T-cell (primary cell): ENCODE measurements around the gene TMC1. TPM values are rescaled to one million over a fixed set of nuclear protein-coding genes. Genes with fewer than 3 reads are reported as not detected.

ENCODE experiments used
- ATAC-seq, 4 experiments: fragments of 200-7000 bp in 3 of 4; fragments of 150-1000 bp in 1 of 4; cut with Tn5 transposase; replicated peaks in 1 of 4; 1 replicate in 3 of 4; 2 replicates in 1 of 4; pipeline ENCODE4 v1.10.0; 2021; ENCODE audit warnings: moderate library complexity in 3 of 4, mild to moderate bottlenecking in 2 of 4, moderate number of reproducible peaks in 1 of 4
- CTCF ChIA-PET, 2 donors: fragments of 300-600 bp; sonication (Branson Sonifier 250); formaldehyde crosslinking; loops; one replicate each; lab custom pipeline; 2022; ENCODE audit warnings: antibody characterized with exemption in 2 of 2; lab: Charles Lee
- POLR2A ChIA-PET, 2 donors: fragments of 300-600 bp; sonication (Branson Sonifier 250); formaldehyde crosslinking; loops; one replicate each; lab custom pipeline; 2022; ENCODE audit warnings: antibody characterized with exemption in 2 of 2; lab: Charles Lee
- DNase-seq, 35 experiments: peaks; one replicate each; pipeline versions ENCODE4 v3.0.0 to v3.0.0-alpha.2; 2013 to 2023
- H3K27ac ChIP-seq: one replicate; pipeline ENCODE4 v1.5.1; 2013; ENCODE audit warnings: low read length
- H3K27me3 ChIP-seq, 2 experiments: replicated peaks in 1 of 2; 1 replicate in 1 of 2; 2 replicates in 1 of 2; pipeline versions ENCODE4 v1.6.1 to v1.7.0; 2013; ENCODE audit warnings: low read length in 1 of 2, mixed read lengths in 1 of 2; ENCODE audit not compliant: control insufficient read depth in 2 of 2, insufficient read depth in 2 of 2; ENCODE audit errors: extremely low read depth in 1 of 2
- H3K36me3 ChIP-seq, 2 donors: 1 replicate in 1 of 2; 2 replicates in 1 of 2; pipeline versions ENCODE4 v1.6.1 to v1.7.0; 2013; ENCODE audit warnings: low read length in 1 of 2; ENCODE audit not compliant: control insufficient read depth in 2 of 2, insufficient read depth in 1 of 2; ENCODE audit errors: extremely low read depth in 1 of 2
- H3K4me1 ChIP-seq, 2 experiments: 1 replicate in 1 of 2; 2 replicates in 1 of 2; pipeline versions ENCODE4 v1.6.1 to v1.7.0; 2013; ENCODE audit warnings: low read length in 2 of 2, mixed read lengths in 1 of 2; ENCODE audit not compliant: insufficient read depth in 2 of 2, control insufficient read depth in 1 of 2; ENCODE audit errors: extremely low read depth in 1 of 2
- H3K4me3 ChIP-seq, 2 donors: 1 replicate in 1 of 2; 2 replicates in 1 of 2; pipeline versions ENCODE4 v1.5.1 to v1.7.0; 2013; ENCODE audit warnings: mild to moderate bottlenecking in 2 of 2, low read length in 1 of 2, moderate library complexity in 1 of 2; ENCODE audit not compliant: control insufficient read depth in 1 of 2; ENCODE audit errors: extremely low read depth in 1 of 2
- H3K9me3 ChIP-seq: 2 replicates; pipeline ENCODE4 v1.7.0; 2013
- H3K27ac Mint-ChIP-seq, 2 donors: one replicate each; pipeline ENCODE4 v1.8.0; 2020 to 2021; ENCODE audit warnings: mild to moderate bottlenecking in 2 of 2, mixed read lengths in 2 of 2
- H3K27me3 Mint-ChIP-seq, 2 donors: one replicate each; pipeline ENCODE4 v1.8.0; 2021 to 2022; ENCODE audit warnings: mixed read lengths in 2 of 2
- H3K36me3 Mint-ChIP-seq: one replicate; pipeline ENCODE4 v1.8.0; 2021; ENCODE audit warnings: mixed read lengths
- H3K4me1 Mint-ChIP-seq, 3 donors: one replicate each; pipeline ENCODE4 v1.8.0; 2020 to 2022; ENCODE audit warnings: mixed read lengths in 3 of 3, mild to moderate bottlenecking in 1 of 3
- H3K4me3 Mint-ChIP-seq, 3 donors: one replicate each; pipeline ENCODE4 v1.8.0; 2020 to 2022; ENCODE audit warnings: mild to moderate bottlenecking in 3 of 3, mixed read lengths in 3 of 3, moderate library complexity in 3 of 3
- H3K9me3 Mint-ChIP-seq, 3 donors: one replicate each; pipeline ENCODE4 v1.8.0; 2020 to 2022; ENCODE audit warnings: mixed read lengths in 3 of 3
- WGBS: methylation state at CpG from one replicate; pipeline ENCODE4 v1.1.5; 2013; ENCODE audit warnings: missing lambda C conversion rate; ENCODE audit not compliant: insufficient coverage; 5-methylcytosine and 5-hydroxymethylcytosine counted together
- total RNA-seq, 35 experiments: library from RNA in 6 of 35; stranded (reverse) in 6 of 35; fragments of 120-200 nt in 1 of 35; gene quantifications; one replicate each; pipeline versions ENCODE4 v1.2.1 to v1.2.4 and lab custom pipeline; 2013 to 2026

TMC1 gene
- total RNA-seq, 5 donors from 2014 or later (not counting 1 experiment from before 2014, with no cell fraction given): not detected

DNA sequence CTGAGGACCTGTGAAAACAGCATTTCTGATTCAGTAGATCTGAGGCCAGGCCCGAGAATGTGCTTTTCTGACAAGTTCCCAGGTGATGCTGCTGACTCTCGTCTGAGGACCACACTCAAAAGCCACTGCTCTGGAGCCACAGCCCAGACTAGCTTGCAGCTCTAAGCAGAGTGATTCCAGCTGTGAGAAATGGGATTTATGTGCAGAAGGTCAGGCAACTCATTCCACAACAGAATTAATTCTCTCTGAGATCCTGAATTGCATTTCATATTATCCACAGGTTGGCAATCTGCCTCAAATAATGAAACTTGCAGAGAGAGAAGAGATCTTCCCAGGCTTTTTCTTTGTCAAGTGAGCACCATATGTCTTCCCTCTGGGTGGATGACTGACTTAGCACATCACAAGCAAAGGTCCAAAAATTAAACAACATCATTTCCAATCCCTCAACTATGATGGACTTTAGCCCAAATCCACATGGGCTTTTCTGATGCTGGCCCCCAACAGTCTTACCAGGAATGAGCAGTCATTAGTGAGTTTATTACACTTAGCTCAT lies 291.2 kb downstream of the TMC1 start:
- 40% methylated on average over 1 of the region's 2 CpGs for WGBS
- no peak overlapping the region for H3K4me3 ChIP-seq

DNA sequence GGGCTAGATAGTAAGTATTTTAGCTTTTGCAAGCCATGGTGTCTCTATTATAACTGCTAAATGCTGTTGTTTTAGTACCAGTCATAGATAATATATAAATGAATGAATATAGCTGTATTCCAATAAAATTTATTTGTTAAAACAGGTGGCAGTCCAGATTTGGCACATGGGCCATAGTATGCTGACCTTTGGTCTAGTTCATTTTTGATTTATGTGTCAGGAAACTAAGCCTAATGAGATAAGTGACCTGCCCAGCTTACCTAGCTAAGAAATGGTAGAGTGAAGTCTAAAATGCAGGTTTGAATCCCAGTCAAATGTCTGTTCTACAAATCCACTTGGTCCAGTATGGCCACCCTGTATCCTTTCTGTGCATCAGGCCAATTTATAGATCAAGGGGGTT lies 292.1 kb downstream of the TMC1 start:
- Histone ChIP-seq H3K36me3 (no peaks in the 10 kb centered on the region), H3K27me3 (no peaks in the 10 kb centered on the region), H3K4me1 (no peaks in the 10 kb centered on the region), H3K4me3 (no peak overlapping the region), H3K27ac (no peak overlapping the region), H3K9me3 (no peaks in the 10 kb centered on the region)
- no peak overlapping the region for H3K27ac Mint-ChIP-seq
- H3K9me3 Mint-ChIP-seq: no peaks in the 10 kb centered on the region
- ChIA-PET POLR2A (interaction anchor here (0.5 to 0.6 kb wide), 2 partner anchors 25 to 1097 kb away, joined by 3 to 5 read pairs; no protein-coding TSS in a partner anchor), CTCF (interaction anchor here in 1 of 2 donors (0.9 kb wide), 1 partner anchor 13 kb away, joined by 4 read pairs; no protein-coding TSS in a partner anchor)
- no peaks in the 10 kb centered on the region for H3K36me3 Mint-ChIP-seq
- H3K27me3 Mint-ChIP-seq: peaks cover 3 to 5% of the 10 kb centered on the region in 2 donors
- DNase-seq: no peak
- ATAC-seq: no peak
- no peaks in the 10 kb centered on the region for H3K4me1 Mint-ChIP-seq
- no peak overlapping the region for H3K4me3 Mint-ChIP-seq

More for the DNA sequence above, 291.2 kb downstream of the TMC1 start:
- ChIA-PET POLR2A (interaction anchor here in 1 of 2 donors (0.6 kb wide), 1 partner anchor 26 kb away, joined by 5 read pairs; no protein-coding TSS in a partner anchor), CTCF (no interaction called here)
- Histone ChIP-seq H3K9me3 (no peaks in the 10 kb centered on the region), H3K36me3 (no peaks in the 10 kb centered on the region), H3K4me1 (no peaks in the 10 kb centered on the region), H3K27me3 (no peaks in the 10 kb centered on the region), H3K27ac (no peak overlapping the region)
- DNase-seq: no peak
- Mint-ChIP-seq H3K4me1 (no peaks in the 10 kb centered on the region), H3K4me3 (no peak overlapping the region), H3K27me3 (no peaks in the 10 kb centered on the region), H3K9me3 (no peaks in the 10 kb centered on the region), H3K27ac (no peak overlapping the region), H3K36me3 (no peaks in the 10 kb centered on the region)
- no peak for ATAC-seq

DNA sequence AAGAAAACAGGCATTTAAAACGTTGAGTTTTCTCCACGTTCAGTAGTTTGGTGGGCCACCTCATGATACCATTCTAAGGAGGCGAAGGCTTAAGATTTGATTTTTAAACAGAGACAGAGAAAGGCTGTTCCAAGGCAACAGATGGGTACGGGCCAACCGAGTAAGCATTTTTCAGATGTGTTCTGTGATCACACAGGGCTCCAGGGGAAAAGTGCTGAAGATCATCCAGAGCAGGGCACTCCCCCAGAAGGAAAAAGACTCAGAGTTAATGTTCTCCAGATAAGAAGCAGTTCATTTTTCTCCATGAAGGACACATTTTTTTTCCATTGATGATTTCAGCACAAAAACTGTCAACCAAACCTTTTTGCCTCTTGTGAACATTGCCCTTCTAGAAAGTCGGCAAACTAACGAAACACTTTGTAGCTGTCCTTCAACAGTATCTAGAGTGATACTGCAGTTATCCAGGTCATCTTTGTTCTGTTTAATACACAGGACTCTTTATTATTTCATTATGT lies 292.7 kb downstream of the TMC1 start:
- H3K9me3 Mint-ChIP-seq: no peaks in the 10 kb centered on the region
- no peaks in the 10 kb centered on the region for H3K9me3 ChIP-seq
- ChIA-PET CTCF (interaction anchor here in 1 of 2 donors (0.9 kb wide), 1 partner anchor 12 kb away, joined by 4 read pairs; no protein-coding TSS in a partner anchor), POLR2A (interaction anchor here in 1 of 2 donors (0.5 kb wide), 1 partner anchor 1098 kb away, joined by 3 read pairs; no protein-coding TSS in a partner anchor)
- WGBS: 70% methylated on average over 7 of the region's 7 CpGs
- no peak overlapping the region for H3K27ac ChIP-seq
- no peaks in the 10 kb centered on the region for H3K36me3 ChIP-seq
- H3K27me3 Mint-ChIP-seq: peaks cover 3 to 11% of the 10 kb centered on the region in 2 donors
- H3K4me1 ChIP-seq: no peaks in the 10 kb centered on the region
- no peaks in the 10 kb centered on the region for H3K4me1 Mint-ChIP-seq
- H3K4me3 Mint-ChIP-seq: no peak overlapping the region
- no peaks in the 10 kb centered on the region for H3K27me3 ChIP-seq
- ATAC-seq (no peak), DNase-seq (no peak)
- H3K27ac Mint-ChIP-seq: no peak overlapping the region
- H3K4me3 ChIP-seq: no peak overlapping the region
- H3K36me3 Mint-ChIP-seq: no peaks in the 10 kb centered on the region

DNA sequence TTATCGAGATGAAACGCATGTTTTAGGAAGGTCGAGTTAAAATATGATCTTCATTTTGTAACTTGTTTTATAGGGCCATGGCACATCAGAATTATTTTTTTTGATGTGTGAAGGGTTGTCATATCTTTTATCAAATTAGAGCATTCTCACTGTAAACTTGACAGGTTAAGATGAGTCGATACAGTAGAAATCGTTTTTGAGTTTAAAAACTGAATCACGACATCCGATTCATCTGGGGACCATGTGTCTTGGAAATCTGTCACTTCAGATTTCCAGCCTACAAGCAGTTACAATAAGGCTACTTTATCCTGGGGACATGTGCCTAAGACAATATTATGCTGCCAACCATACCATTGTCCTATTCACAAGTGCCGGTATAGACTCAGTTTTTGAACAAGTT lies 295.3 kb downstream of the TMC1 start:
- POLR2A ChIA-PET: interaction anchor here in 1 of 2 donors (0.6 kb wide), 1 partner anchor 880 kb away, joined by 5 read pairs; no protein-coding TSS in a partner anchor
- no peaks in the 10 kb centered on the region for H3K9me3 ChIP-seq
- ATAC-seq (no peak), DNase-seq (no peak)
- H3K27ac ChIP-seq: no peak overlapping the region
- H3K4me1 ChIP-seq: no peaks in the 10 kb centered on the region
- CTCF ChIA-PET: interaction anchor here in 1 of 2 donors (0.5 kb wide), 1 partner anchor 701 kb away, joined by 3 read pairs; no protein-coding TSS in a partner anchor
- H3K4me3 ChIP-seq: no peak overlapping the region
- no peaks in the 10 kb centered on the region for H3K36me3 ChIP-seq
- Mint-ChIP-seq H3K9me3 (no peaks in the 10 kb centered on the region), H3K36me3 (no peaks in the 10 kb centered on the region), H3K4me1 (no peaks in the 10 kb centered on the region), H3K27ac (no peak overlapping the region), H3K4me3 (no peak overlapping the region), H3K27me3 (peaks cover 3 to 11% of the 10 kb centered on the region in 2 donors)
- 66% methylated on average over 2 of the region's 8 CpGs for WGBS
- no peaks in the 10 kb centered on the region for H3K27me3 ChIP-seq

DNA sequence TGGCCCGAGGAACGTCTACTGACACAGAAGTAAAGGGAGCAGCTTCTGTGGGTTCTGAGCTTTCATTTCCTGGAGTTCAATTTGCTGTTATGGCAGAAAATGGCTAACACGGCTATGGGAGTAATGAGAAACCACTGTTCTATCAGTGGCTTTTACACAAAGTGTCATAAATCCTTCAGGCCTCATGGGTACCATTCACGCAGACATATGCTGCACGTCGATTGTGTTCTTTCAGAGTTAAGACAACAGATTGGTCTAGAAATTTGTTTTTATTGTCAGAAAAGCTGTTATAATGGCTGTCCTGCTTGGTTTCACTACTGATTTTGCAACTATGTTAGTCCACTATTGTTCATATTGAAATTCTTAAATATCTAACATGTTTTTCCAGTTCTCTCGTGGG lies 296.0 kb downstream of the TMC1 start:
- Histone ChIP-seq H3K27ac (no peak overlapping the region), H3K4me1 (no peaks in the 10 kb centered on the region), H3K9me3 (no peaks in the 10 kb centered on the region), H3K4me3 (no peak overlapping the region), H3K27me3 (no peaks in the 10 kb centered on the region), H3K36me3 (no peaks in the 10 kb centered on the region)
- H3K27ac Mint-ChIP-seq: no peak overlapping the region
- peaks cover 3 to 11% of the 10 kb centered on the region in 2 donors for H3K27me3 Mint-ChIP-seq
- WGBS: 65% methylated on average over 5 of the region's 7 CpGs
- no peaks in the 10 kb centered on the region for H3K36me3 Mint-ChIP-seq
- POLR2A ChIA-PET: interaction anchor here in 1 of 2 donors (0.6 kb wide), 1 partner anchor 881 kb away, joined by 5 read pairs; no protein-coding TSS in a partner anchor
- CTCF ChIA-PET: no interaction called here
- ATAC-seq: no peak
- no peak for DNase-seq
- no peaks in the 10 kb centered on the region for H3K9me3 Mint-ChIP-seq
- no peak overlapping the region for H3K4me3 Mint-ChIP-seq
- no peaks in the 10 kb centered on the region for H3K4me1 Mint-ChIP-seq

DNA sequence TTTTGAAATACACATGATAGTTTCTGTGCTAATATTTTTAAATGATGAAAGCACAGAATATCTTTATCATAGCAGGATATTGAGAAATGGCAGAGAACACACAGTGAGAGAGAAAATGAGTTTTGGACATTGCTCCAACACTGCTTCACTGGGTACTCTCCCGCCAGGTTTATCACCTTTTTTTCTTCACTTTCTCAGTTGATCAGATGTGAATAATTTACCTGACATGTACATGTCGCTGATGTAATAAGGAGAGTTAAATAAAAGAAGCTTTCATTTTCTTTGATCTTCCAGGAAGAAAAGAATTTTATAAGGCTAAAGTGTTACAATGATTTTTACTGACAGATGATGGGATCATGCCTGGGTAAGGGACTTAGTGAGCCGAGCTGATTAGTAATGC lies 297.0 kb downstream of the TMC1 start:
- Histone ChIP-seq H3K27ac (no peak overlapping the region), H3K27me3 (no peaks in the 10 kb centered on the region), H3K4me3 (no peak overlapping the region), H3K9me3 (no peaks in the 10 kb centered on the region), H3K36me3 (no peaks in the 10 kb centered on the region), H3K4me1 (no peaks in the 10 kb centered on the region)
- H3K9me3 Mint-ChIP-seq: no peaks in the 10 kb centered on the region
- ChIA-PET CTCF (no interaction called here), POLR2A (no interaction called here)
- no peak overlapping the region for H3K4me3 Mint-ChIP-seq
- peaks cover 3 to 11% of the 10 kb centered on the region in 2 donors for H3K27me3 Mint-ChIP-seq
- H3K4me1 Mint-ChIP-seq: no peaks in the 10 kb centered on the region
- no peak overlapping the region for H3K27ac Mint-ChIP-seq
- no peaks in the 10 kb centered on the region for H3K36me3 Mint-ChIP-seq
- 100% methylated on average over 1 of the region's 3 CpGs for WGBS
- DNase-seq (no peak), ATAC-seq (no peak)
